Breast epithelium (tissue), 4 donors: ENCODE data around the gene STARD3. TPM values are rescaled to one million over a fixed set of nuclear protein-coding genes. Genes with fewer than 3 reads are reported as not detected.

Experiments
- DNase-seq, 2 donors: peaks; one replicate each; pipeline ENCODE4 v3.0.0-alpha.2; 2019; ENCODE audit warnings: low spot score in 2 of 2
- H3K27ac ChIP-seq, 2 donors: fragments of 200-600 bp; sonication (generic) in 1 of 2; one replicate each; pipeline ENCODE4 v1.5.1; 2016 to 2019; ENCODE audit warnings: mild to moderate bottlenecking in 1 of 2
- H3K27me3 ChIP-seq, 2 donors: fragments of 200-600 bp; sonication (generic) in 1 of 2; one replicate each; pipeline versions ENCODE4 v1.5.1 to v1.6.0; 2017 to 2019; ENCODE audit warnings: control low read depth in 1 of 2, mild to moderate bottlenecking in 1 of 2
- H3K36me3 ChIP-seq: fragments of 200-600 bp; one replicate; pipeline ENCODE4 v1.5.1; 2019
- H3K4me1 ChIP-seq, 2 donors: fragments of 200-600 bp; sonication (generic); one replicate each; pipeline ENCODE4 v1.5.1; 2016 to 2019; ENCODE audit warnings: control low read depth in 1 of 2
- H3K4me3 ChIP-seq, 3 donors: fragments of 200-600 bp; sonication (generic); 1 replicate in 2 of 3; 2 replicates in 1 of 3; pipeline ENCODE4 v1.5.1; 2016 to 2019; ENCODE audit warnings: mild to moderate bottlenecking in 3 of 3, moderate library complexity in 2 of 3
- H3K9me3 ChIP-seq, 2 donors: fragments of 200-600 bp; sonication (generic) in 1 of 2; one replicate each; pipeline ENCODE4 v1.5.1; 2016 to 2019; ENCODE audit warnings: control low read depth in 1 of 2
- CTCF ChIP-seq, 3 donors: fragments of 450-650 bp; IDR thresholded peaks; one replicate each; pipeline ENCODE4 v1.5.1; 2016 to 2017; ENCODE audit warnings: antibody characterized with exemption in 3 of 3, mild to moderate bottlenecking in 3 of 3, moderate library complexity in 3 of 3
- POLR2A ChIP-seq: fragments of 450-650 bp; IDR thresholded peaks from one replicate; pipeline ENCODE4 v1.6.1; 2016; ENCODE audit warnings: antibody characterized with exemption, mild to moderate bottlenecking, moderate library complexity
- POLR2AphosphoS5 ChIP-seq, 3 donors: sonication (generic); formaldehyde crosslinking; IDR thresholded peaks; one replicate each; pipeline ENCODE4 v1.6.1; 2017; ENCODE audit warnings: antibody characterized with exemption in 3 of 3
- intact Hi-C: fragments of 100-400 bp; cut with DNase I; formaldehyde crosslinking; loops from one replicate; pipeline ENCODE4 v1.15.1; 2023; ENCODE audit warnings: low total_unique reads
- total RNA-seq, 3 donors: library from RNA; depleted of rRNA; stranded (reverse); fragments of >200 nt; gene quantifications; one replicate each; pipeline ENCODE4 v1.1.0, GENCODE V29; 2016

The STARD3 gene
- total RNA-seq, 3 donors from 2014 or later: 37.0 to 43.9 (median 42.0) TPM

DNA sequence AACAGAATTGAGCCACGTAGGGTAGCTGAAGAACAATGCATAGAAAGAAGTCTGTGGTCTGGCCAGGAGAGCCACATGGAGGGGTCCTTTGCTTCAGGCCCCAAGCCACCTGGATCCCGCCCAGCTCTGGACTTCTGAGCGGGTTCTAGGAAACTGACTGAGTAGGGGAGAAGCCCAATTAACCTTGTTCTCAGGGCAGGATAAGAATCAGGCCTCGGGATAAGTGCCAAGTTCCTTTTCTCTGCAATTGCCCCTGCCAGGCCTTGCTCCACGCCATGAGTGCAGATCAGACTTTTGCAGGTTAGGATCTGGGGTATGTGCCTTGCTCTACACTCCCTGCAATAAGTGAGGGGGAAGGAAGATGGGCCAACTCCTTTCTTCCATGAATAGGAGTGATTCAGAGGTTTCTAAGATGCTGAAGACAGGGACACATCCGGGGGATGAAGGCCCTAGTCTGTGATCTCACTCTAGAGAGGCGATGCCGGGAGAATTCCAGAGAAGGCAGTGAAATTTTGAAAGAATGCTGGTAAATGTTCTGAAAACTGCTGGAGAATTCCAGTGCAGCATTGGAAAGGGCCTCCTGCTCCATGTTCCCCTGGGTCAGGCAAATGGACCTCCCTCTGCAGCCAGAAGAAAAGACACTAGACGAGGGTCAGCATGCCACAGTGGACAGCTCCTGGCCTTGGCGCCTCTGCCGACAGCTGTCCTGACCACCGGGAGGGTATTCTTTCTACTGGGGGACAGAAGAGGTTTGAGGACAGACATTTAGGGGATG is 35.0 kb upstream of the STARD3 start:
- Histone ChIP-seq H3K27me3 (peaks cover 14 to 99% of the 10 kb centered on the region in 2 donors), H3K4me1 (peaks cover 14 to 19% of the 10 kb centered on the region in 2 donors)
- TF ChIP-seq POLR2A (no peak), CTCF (IDR thresholded peaks at IDR 0.05) (no peak), POLR2AphosphoS5 (IDR thresholded peaks at IDR 0.05) (no peak)

DNA sequence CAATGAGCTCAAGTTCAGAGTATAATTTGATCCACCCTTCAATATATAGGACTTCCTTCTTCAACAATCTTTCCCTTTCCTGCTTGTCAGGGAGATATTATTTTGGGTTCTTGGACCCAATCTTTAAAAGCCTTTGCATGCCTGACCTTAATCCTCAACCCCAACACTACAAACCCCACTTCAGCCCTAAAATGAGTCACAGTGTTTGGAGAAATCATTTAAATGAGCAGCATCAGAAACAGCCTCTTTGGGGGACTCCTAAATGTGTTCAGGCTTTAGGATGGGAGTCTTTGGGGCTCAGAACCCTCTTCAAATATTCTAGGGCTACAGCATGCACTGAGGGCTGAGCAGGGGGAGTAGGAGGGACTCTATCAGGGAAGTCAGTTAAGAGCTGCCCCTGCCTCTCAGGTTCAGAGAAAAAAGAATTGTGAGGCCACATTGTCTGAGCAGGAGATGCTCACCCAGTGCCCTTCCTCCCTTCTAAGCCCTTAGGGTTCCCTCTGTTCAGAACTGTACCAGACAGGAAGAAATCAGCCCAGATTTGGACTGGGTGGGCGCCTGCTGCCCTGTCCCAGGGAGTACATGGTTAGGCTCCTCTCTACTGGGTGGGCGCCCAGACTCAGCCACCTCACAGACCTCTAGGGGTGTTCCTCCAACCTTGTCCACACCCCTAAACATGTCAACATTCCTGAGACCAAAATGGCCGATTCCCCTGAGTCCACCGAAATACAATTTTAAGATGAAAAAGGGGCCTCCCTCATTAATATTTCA is 34.2 kb upstream of the STARD3 start:
- no peak for TF ChIP-seq POLR2A
- no peak for TF ChIP-seq POLR2AphosphoS5 (IDR thresholded peaks at IDR 0.05)
- no peak for TF ChIP-seq CTCF (IDR thresholded peaks at IDR 0.05)
- Histone ChIP-seq H3K27ac (no peak overlapping the region), H3K27me3 (peaks cover 17 to 99% of the 10 kb centered on the region in 2 donors), H3K4me3 (no peak overlapping the region), H3K4me1 (peaks cover 14 to 25% of the 10 kb centered on the region in 2 donors), H3K9me3 (no peaks in the 10 kb centered on the region), H3K36me3 (no peaks in the 10 kb centered on the region)
- intact Hi-C loops: no loop called here
- no peak for DNase-seq

More for the DNA sequence above, 35.0 kb upstream of the STARD3 start:
- Histone ChIP-seq H3K36me3 (no peaks in the 10 kb centered on the region), H3K4me3 (no peak overlapping the region), H3K27ac (no peak overlapping the region), H3K9me3 (no peaks in the 10 kb centered on the region)
- DNase-seq: no peak
- intact Hi-C loops: no loop called here

GRCh38 chr17:39603304-39604016 is 33.5 kb upstream of the STARD3 start:
- Histone ChIP-seq H3K27ac (no peak overlapping the region), H3K27me3 (peaks cover 19 to 99% of the 10 kb centered on the region in 2 donors), H3K9me3 (no peaks in the 10 kb centered on the region), H3K4me1 (peaks cover 14 to 25% of the 10 kb centered on the region in 2 donors), H3K36me3 (no peaks in the 10 kb centered on the region), H3K4me3 (peak overlapping the region in 1 of 3 donors; percentile 6)
- DNase-seq: no peak
- no peak for TF ChIP-seq CTCF (IDR thresholded peaks at IDR 0.05)
- no peak for TF ChIP-seq POLR2A
- no peak for TF ChIP-seq POLR2AphosphoS5 (IDR thresholded peaks at IDR 0.05)
- intact Hi-C loops: no loop called here

DNA sequence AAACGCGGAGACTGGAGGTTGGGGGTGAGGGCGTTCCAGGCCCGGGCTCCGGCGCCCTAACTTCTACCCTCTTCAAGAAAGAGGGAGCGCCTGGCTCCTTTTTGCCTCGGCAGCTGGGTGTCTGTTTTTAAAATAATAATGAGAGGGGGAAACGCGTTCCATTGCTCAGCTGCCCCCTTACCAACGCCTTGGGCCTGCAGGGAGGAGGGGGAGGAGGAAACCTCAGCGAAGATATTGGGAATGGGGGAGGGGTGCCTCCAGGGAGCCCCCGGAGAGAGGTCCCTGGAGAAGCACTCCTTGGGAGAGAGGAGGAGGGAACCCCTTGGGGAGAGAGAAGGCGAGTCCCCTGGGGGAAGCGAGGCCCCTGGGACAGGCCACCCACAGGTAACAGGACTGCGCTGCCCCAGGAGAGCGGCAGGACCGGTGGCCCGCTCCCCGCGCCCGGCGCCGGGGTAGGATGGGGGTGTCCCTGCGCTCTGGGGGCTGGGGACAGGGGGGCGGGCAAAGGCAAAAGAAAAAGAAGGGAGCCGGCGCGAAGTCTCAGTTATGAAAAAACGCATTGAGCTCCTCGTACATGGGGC is 31.9 kb upstream of the STARD3 start:
- H3K4me3 ChIP-seq: peak overlapping the region in 2 of 3 donors; percentile 34 to 56
- DNase-seq: no peak
- TF ChIP-seq POLR2A (no peak), CTCF (IDR thresholded peaks at IDR 0.05) (no peak), POLR2AphosphoS5 (IDR thresholded peaks at IDR 0.05) (no peak)
- no peak overlapping the region for H3K27ac ChIP-seq
- intact Hi-C loops: no loop called here
- H3K9me3 ChIP-seq: no peaks in the 10 kb centered on the region
- no peaks in the 10 kb centered on the region for H3K36me3 ChIP-seq
- peaks cover 16 to 96% of the 10 kb centered on the region in 2 donors for H3K27me3 ChIP-seq
- peaks cover 14 to 25% of the 10 kb centered on the region in 2 donors for H3K4me1 ChIP-seq
